GM19395 (cell line): ENCODE data around the gene MEGF11.
"Not testable (repeated sequence)": the region's sequence is repeated elsewhere in the genome, so short reads cannot be mapped to it uniquely, and the experiment has no call there.

ENCODE experiments used
- ATAC-seq: cut with Tn5 transposase; IDR thresholded peaks from one replicate; pipeline ENCODE4 v1.9.1; 2021; ENCODE audit warnings: mild to moderate bottlenecking, moderate library complexity; ENCODE audit not compliant: unreplicated experiment

MEGF11 gene

GRCh38 chr15:66276546-66276945 lies 23.0 kb upstream of the MEGF11 start:
- ATAC-seq = no peak

DNA sequence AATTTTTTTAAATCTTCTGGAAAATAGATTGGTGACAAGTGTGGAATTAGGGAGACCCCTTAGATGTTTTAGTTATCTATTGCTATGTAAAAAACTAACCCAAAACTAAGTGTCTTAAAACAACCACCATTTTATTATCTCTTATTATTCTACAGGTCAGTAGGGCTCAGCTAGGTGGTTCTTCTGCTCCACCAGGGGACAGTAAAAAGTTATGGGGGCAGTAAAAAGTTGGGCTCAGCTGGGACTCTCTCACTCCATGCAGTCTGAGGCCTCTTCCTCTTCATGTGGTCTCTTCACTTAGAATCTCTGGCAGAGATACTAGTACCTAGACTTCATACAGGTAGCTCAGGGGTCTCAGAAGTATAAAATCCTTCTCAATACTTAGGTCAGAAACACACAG lies 21.8 kb upstream of the MEGF11 start:
- no peak for ATAC-seq

GRCh38 chr15:66270932-66271331 lies 17.4 kb upstream of the MEGF11 start:
- ATAC-seq = no peak

DNA sequence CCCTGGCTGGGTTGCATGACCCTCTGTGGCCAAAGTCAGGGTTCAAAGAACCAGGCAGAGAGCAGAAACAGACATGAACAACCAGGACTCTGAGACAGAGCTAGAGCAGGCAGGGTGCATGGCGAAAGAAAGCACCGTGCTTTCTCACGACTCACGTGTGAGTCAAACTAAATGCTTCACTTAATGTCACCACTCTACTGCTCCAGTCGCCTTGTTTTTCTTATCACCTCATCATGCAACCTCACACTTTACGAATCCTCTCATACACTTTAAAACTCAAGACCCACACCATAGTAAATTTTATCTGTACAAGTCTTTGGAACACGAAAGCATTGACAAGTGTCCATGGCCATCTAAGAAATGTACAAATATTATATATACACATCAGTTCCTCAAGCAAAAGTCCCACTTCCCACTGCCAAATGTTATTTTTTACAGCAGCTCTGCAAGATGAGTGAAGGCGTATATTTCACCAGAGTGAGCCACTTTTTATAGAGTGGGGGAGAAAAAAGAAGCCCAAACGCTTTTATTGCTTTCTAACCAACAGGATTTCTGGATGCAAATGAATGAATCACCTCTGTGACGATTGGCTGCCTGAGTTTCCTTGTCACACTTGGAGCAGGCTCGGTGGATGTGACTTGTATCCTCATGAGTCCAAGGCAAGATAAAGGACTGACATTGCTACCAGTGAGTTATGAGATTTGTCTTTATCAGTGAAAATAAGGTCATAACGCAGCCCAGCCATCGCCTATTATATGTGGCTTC lies 16.0 kb upstream of the MEGF11 start:
- no peak for ATAC-seq

- ATAC-seq = no peak
Observed at GRCh38 chr15:66264859-66265513, 11.4 kb upstream of the MEGF11 start.

DNA sequence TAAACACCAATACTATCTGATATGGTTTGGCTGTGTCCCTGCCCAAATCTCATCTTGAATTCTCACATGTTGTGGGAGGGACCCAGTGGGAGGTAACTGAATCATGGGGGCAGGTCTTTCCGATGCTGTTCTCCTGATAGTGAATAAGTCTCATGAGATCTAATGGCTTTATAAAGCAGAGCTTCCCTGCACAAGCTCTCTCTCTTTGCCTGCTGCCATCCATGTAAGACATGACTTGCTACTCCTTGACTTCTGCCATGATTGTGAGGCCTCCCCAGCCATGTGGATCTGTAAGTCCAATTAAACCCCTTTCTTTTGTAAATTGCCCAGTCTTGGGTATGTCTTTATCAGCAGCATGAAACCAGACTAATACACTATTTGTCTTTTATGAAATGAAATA lies 9.3 kb upstream of the MEGF11 start:
- ATAC-seq = not testable (repeated sequence)

DNA sequence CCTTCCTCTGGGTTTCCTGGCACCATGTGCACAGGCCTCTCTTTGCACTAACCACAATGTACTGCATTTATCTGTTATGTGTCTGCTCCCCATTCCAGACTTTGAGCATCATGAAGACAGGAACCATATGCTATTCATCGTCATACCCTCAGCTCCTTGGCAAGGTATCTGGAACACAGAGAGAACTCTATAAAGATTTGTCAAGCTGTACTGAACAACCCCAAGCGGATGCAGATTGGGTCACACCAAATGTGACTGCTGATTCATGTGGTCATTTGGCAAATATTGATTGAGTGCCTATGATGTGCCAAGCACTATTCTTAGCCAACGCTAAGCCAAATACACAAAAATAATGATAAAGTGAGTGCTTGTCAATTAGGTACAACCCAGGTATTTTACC lies 7.5 kb upstream of the MEGF11 start:
- ATAC-seq = no peak

GRCh38 chr15:66256692-66257091 lies 3.1 kb upstream of the MEGF11 start:
- ATAC-seq = no peak

GRCh38 chr15:66254951-66255676 lies 1.6 kb upstream of the MEGF11 start:
- ATAC-seq = no peak

GRCh38 chr15:66254089-66254950 lies 770 bp upstream of the MEGF11 start:
- no peak for ATAC-seq

- no peak for ATAC-seq
Observed at GRCh38 chr15:66252685-66253417, 699 bp downstream of the MEGF11 start.

- ATAC-seq = no peak
Observed at GRCh38 chr15:66251790-66252684, 1.5 kb downstream of the MEGF11 start.

DNA sequence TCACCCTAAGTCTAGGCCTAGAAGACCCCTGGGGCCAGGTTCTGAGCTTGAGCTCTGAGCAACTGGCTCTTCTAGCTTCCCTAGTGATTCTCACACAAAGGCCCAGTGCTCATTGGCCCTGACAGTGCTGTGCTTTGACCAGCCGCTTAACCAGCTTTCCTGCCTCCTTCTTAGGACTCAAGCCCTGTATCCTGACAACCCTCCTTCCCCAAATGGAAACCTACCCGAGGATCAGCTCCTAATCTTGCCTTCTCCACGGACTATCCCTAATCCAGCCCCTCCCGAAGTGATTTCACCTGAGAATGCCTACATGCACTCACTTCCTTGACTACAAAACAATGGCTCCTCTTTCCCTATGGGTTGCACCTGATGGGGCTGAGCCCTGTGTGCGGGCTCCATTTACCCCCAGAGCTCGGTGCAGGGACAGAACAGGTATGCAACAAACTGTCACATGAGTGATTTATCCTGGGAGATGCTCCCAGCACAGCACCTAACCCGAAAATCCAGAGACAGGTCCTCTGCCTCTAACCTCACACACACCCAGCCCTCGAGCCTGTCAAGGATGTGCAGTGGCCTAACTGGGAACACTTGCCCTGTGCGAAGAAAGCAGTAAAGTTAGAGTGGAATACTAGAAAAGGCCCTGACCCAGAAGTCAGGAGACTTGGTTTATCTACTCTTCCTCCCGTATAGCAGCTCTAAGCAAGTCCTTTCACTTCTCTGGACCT lies 2.3 kb downstream of the MEGF11 start:
- no peak for ATAC-seq

- no peak for ATAC-seq
Observed at GRCh38 chr15:66249605-66250174, 3.9 kb downstream of the MEGF11 start.

GRCh38 chr15:66246937-66247336 lies 6.6 kb downstream of the MEGF11 start:
- ATAC-seq = no peak

- ATAC-seq = not testable (repeated sequence)
Observed at GRCh38 chr15:66245832-66246231, 7.7 kb downstream of the MEGF11 start.

- ATAC-seq = no peak
Observed at GRCh38 chr15:66241908-66242285, 11.7 kb downstream of the MEGF11 start.
